ENCODE data around the gene ABCG2.

- TF ChIP-seq CTCF (IDR thresholded peaks at IDR 0.05) (no peak), AFF4 (CRISPR knock-in tag; IDR thresholded peaks at IDR 0.05; ENCODE audit: borderline replicate concordance) (no peak), NFYB (CRISPR knock-in tag; conservative IDR thresholded peaks at IDR 0.05; ENCODE audit: low read depth) (no peak), ETV6 (CRISPR knock-in tag; IDR thresholded peaks at IDR 0.05) (no peak), PREB (CRISPR knock-in tag; IDR thresholded peaks at IDR 0.05; ENCODE audit: borderline replicate concordance) (no peak), USF1 (CRISPR knock-in tag; IDR thresholded peaks at IDR 0.05) (no peak), ZNF512 (CRISPR knock-in tag; IDR thresholded peaks at IDR 0.05; ENCODE audit: borderline replicate concordance) (no peak), ZNF425 (CRISPR knock-in tag; conservative IDR thresholded peaks at IDR 0.05) (no peak), ATF3 (CRISPR knock-in tag; conservative IDR thresholded peaks at IDR 0.05) (no peak)
These were observed 23.1 kb downstream of the ABCG2 start for GRCh38 chr4:88135356-88135663.

Measured in WTC11 (cell line).